Vagina (tissue), 2 donors: Measurements from ENCODE around the gene SCAPER. TPM values are rescaled to one million over a fixed set of nuclear protein-coding genes. Genes with fewer than 3 reads are reported as not detected.

Experiments
- DNase-seq, 2 donors: peaks; one replicate each; pipeline ENCODE4 v3.0.0-alpha.2; 2017; ENCODE audit errors: extremely low spot score in 2 of 2
- H3K27ac ChIP-seq: fragments of 200-600 bp; sonication (generic); one replicate; pipeline ENCODE4 v1.5.1; 2019
- H3K27me3 ChIP-seq: fragments of 200-600 bp; sonication (generic); one replicate; pipeline ENCODE4 v1.5.1; 2019
- H3K36me3 ChIP-seq, 2 donors: fragments of 200-600 bp; sonication (generic); one replicate each; pipeline ENCODE4 v1.5.1; 2017 to 2019
- H3K4me1 ChIP-seq: fragments of 200-600 bp; sonication (generic); one replicate; pipeline ENCODE4 v1.5.1; 2019
- H3K4me3 ChIP-seq, 2 donors: fragments of 200-600 bp; sonication (generic); 1 replicate in 1 of 2; 2 replicates in 1 of 2; pipeline ENCODE4 v1.5.1; 2016 to 2019
- H3K9me3 ChIP-seq: fragments of 200-600 bp; sonication (generic); one replicate; pipeline ENCODE4 v1.5.1; 2019
- POLR2A ChIP-seq, 2 donors: fragments of 450-650 bp; IDR thresholded peaks; one replicate each; pipeline ENCODE4 v1.6.1; 2017; ENCODE audit warnings: antibody characterized with exemption in 2 of 2, mild to moderate bottlenecking in 2 of 2, moderate library complexity in 2 of 2
- POLR2AphosphoS5 ChIP-seq, 2 donors: sonication (generic); formaldehyde crosslinking; IDR thresholded peaks; one replicate each; pipeline ENCODE4 v1.9.0; 2017; ENCODE audit warnings: antibody characterized with exemption in 2 of 2, mild to moderate bottlenecking in 2 of 2, low read depth in 1 of 2; ENCODE audit not compliant: insufficient read depth in 1 of 2
- intact Hi-C: fragments of 100-400 bp; cut with DNase I; formaldehyde crosslinking; loops from one replicate; pipeline ENCODE4 v1.15.1; 2023
- total RNA-seq: library from RNA; depleted of rRNA; stranded (reverse); fragments of >200 nt; gene quantifications from one replicate; pipeline ENCODE4 v1.2.3, GENCODE V29; 2016
- TF ChIP-seq, protein P1 (sequence below), 3 experiments: fragments of 450-650 bp in 2 of 3; fragments of 200-600 bp in 1 of 3; sonication (generic) in 1 of 3; IDR thresholded peaks; one replicate each; pipeline ENCODE4 v1.5.1; 2017 to 2019; ENCODE audit warnings: antibody characterized with exemption in 3 of 3, mild to moderate bottlenecking in 2 of 3, moderate library complexity in 2 of 3

SCAPER gene
- total RNA-seq, 1 donor from 2014 or later: 51.3 TPM

DNA sequence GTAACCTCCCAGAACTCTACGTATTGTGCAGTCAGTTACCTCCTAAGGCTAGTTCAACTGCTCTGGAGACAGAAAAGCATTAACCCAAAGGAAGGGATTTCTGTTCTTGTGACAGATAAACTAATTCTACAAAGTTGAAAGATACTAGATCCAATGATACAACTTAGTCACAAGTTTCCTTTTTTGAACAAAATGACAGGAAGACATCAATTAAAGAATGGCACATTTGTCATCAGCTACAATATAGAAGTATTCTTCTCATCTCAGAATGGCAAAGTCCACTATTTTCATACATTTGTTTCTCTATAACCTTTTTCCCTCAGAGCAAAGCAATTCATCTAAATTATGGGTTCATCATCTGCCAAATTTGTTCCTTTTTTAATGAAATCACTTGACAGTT, 524.9 kb downstream of the SCAPER start:
- DNase-seq: no peak
- intact Hi-C loops: no loop called here
- Histone ChIP-seq H3K4me3 (no peak overlapping the region), H3K27me3 (no peaks in the 10 kb centered on the region), H3K27ac (no peak overlapping the region), H3K9me3 (no peaks in the 10 kb centered on the region), H3K36me3 (no peaks in the 10 kb centered on the region), H3K4me1 (no peaks in the 10 kb centered on the region)
- TF ChIP-seq POLR2A (IDR thresholded peaks at IDR 0.05) (no peak), POLR2AphosphoS5 (IDR thresholded peaks at IDR 0.05; ENCODE audit: insufficient read depth in 1 of 2, low read depth in 1 of 2) (no peak)
- TF ChIP-seq, protein P1, sequence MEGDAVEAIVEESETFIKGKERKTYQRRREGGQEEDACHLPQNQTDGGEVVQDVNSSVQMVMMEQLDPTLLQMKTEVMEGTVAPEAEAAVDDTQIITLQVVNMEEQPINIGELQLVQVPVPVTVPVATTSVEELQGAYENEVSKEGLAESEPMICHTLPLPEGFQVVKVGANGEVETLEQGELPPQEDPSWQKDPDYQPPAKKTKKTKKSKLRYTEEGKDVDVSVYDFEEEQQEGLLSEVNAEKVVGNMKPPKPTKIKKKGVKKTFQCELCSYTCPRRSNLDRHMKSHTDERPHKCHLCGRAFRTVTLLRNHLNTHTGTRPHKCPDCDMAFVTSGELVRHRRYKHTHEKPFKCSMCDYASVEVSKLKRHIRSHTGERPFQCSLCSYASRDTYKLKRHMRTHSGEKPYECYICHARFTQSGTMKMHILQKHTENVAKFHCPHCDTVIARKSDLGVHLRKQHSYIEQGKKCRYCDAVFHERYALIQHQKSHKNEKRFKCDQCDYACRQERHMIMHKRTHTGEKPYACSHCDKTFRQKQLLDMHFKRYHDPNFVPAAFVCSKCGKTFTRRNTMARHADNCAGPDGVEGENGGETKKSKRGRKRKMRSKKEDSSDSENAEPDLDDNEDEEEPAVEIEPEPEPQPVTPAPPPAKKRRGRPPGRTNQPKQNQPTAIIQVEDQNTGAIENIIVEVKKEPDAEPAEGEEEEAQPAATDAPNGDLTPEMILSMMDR (IDR thresholded peaks at IDR 0.05): no peak

DNA sequence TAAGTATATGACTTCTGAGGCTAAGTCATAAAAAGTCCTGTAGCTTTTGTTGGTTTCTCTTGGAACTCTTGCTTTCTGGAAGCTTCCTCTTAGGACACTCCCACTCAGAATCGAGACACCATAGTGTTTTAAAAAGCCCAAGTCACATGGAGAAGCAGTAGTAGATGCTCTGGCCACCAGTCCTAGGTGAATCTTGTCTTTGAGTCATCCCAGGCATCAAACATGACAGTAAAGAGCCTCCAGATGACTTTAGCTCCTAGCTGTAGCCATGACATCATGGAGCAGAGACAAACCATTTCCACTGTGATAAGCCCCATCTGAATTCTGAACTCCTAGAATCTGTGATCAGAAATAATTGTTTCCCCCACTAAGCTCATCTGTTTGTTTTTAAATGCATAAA, 526.4 kb downstream of the SCAPER start:
- H3K4me3 ChIP-seq: no peak overlapping the region
- intact Hi-C loops: no loop called here
- H3K36me3 ChIP-seq: peaks cover 0 to 6% of the 10 kb centered on the region in 2 donors
- H3K27me3 ChIP-seq: no peaks in the 10 kb centered on the region
- H3K27ac ChIP-seq: no peak overlapping the region
- no peaks in the 10 kb centered on the region for H3K9me3 ChIP-seq
- no peaks in the 10 kb centered on the region for H3K4me1 ChIP-seq
- TF ChIP-seq POLR2AphosphoS5 (IDR thresholded peaks at IDR 0.05; ENCODE audit: insufficient read depth in 1 of 2, low read depth in 1 of 2) (no peak), POLR2A (IDR thresholded peaks at IDR 0.05) (no peak)
- TF ChIP-seq, protein P1 (IDR thresholded peaks at IDR 0.05): no peak
- DNase-seq: no peak

DNA sequence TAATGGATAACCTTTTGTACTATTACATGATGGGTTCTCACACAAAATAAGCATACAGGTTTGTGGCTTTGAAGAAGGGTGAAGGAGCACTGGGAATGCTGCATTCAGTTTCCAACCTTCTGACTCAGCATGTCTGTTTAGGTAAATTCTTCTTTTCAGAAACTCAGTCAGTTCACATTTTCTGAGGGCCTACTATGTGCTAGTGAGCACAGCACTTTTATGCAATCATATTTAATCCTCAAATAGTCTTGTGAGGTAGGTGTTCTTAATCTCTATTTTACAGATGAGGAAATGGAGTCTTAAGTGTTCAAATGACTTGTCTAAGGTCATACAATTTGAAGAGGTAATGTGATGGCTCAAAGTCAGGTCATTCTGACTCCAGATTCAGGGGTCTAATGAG, 527.4 kb downstream of the SCAPER start:
- intact Hi-C loops: no loop called here

DNA sequence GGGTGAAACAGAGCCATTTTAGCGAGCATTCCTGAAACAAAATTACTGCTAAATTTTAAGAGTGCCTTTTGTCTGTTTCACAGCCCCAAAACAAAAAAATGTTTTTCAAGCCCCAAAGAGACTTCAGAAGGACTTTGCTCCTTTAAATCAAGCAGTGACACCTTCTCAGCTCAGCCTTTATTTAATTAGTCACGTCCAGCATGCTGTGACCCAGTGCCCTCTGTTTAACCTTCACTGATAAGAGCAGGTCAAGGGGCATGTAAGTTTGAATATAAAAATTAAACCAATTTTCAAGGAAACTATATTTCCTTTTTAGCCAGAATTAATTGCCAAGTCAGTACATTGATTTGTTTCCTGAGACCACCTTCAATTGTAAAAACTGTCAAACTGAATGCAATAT, 527.9 kb downstream of the SCAPER start:
- intact Hi-C loops: no loop called here
- H3K9me3 ChIP-seq: no peaks in the 10 kb centered on the region
- peaks cover 0 to 12% of the 10 kb centered on the region in 2 donors for H3K36me3 ChIP-seq
- TF ChIP-seq, protein P1 (IDR thresholded peaks at IDR 0.05): no peak
- TF ChIP-seq POLR2AphosphoS5 (IDR thresholded peaks at IDR 0.05; ENCODE audit: insufficient read depth in 1 of 2, low read depth in 1 of 2) (no peak), POLR2A (IDR thresholded peaks at IDR 0.05) (no peak)
- no peaks in the 10 kb centered on the region for H3K4me1 ChIP-seq
- H3K27ac ChIP-seq: no peak overlapping the region
- no peak overlapping the region for H3K4me3 ChIP-seq
- no peak for DNase-seq
- H3K27me3 ChIP-seq: no peaks in the 10 kb centered on the region

More for the DNA sequence above, 527.4 kb downstream of the SCAPER start:
- no peaks in the 10 kb centered on the region for H3K4me1 ChIP-seq
- no peaks in the 10 kb centered on the region for H3K9me3 ChIP-seq
- no peak overlapping the region for H3K27ac ChIP-seq
- peaks cover 0 to 12% of the 10 kb centered on the region in 2 donors for H3K36me3 ChIP-seq
- H3K27me3 ChIP-seq: no peaks in the 10 kb centered on the region
- no peak overlapping the region for H3K4me3 ChIP-seq
- TF ChIP-seq, protein P1 (IDR thresholded peaks at IDR 0.05): no peak
- TF ChIP-seq POLR2A (IDR thresholded peaks at IDR 0.05) (no peak), POLR2AphosphoS5 (IDR thresholded peaks at IDR 0.05; ENCODE audit: insufficient read depth in 1 of 2, low read depth in 1 of 2) (no peak)
- no peak for DNase-seq

DNA sequence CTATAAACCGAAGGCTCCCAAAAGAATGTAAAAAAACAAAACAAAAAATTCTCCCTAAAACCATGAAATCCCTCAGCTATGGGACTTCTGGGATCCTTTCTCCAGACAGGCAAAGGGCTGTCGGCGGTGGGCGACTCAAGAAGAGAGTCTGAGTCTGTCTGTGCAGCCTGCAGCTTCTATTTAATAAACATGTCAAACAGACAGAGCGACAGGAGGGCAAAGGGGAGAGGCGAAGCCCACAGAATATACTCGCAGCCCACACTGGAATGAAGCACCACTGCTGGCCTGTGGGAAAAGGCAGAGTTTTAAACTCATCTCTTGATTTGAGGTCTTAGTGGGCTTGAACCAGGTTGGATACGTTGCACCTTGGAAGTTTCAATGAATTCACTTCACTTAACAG, 528.3 kb downstream of the SCAPER start:
- Histone ChIP-seq H3K36me3 (peaks cover 0 to 12% of the 10 kb centered on the region in 2 donors), H3K27ac (no peak overlapping the region), H3K27me3 (no peaks in the 10 kb centered on the region), H3K9me3 (no peaks in the 10 kb centered on the region), H3K4me1 (no peaks in the 10 kb centered on the region), H3K4me3 (no peak overlapping the region)
- intact Hi-C loops: no loop called here
- no peak for DNase-seq
- no peak for TF ChIP-seq POLR2AphosphoS5 (IDR thresholded peaks at IDR 0.05; ENCODE audit: insufficient read depth in 1 of 2, low read depth in 1 of 2)
- TF ChIP-seq, protein P1 (IDR thresholded peaks at IDR 0.05): no peak
- no peak for TF ChIP-seq POLR2A (IDR thresholded peaks at IDR 0.05)
